Thyroid gland (tissue), 4 donors: ENCODE data around the gene WDR37. TPM values are rescaled to one million over a fixed set of nuclear protein-coding genes. Genes with fewer than 3 reads are reported as not detected.

Experiments used
- DNase-seq, 2 donors: peaks; one replicate each; pipeline ENCODE4 v3.0.0-alpha.2; 2019
- H3K27ac ChIP-seq, 3 donors: fragments of 200-600 bp; sonication (generic); 1 replicate in 2 of 3; 2 replicates in 1 of 3; pipeline ENCODE4 v1.5.1; 2016 to 2019; ENCODE audit warnings: mild to moderate bottlenecking in 1 of 3, moderate library complexity in 1 of 3
- H3K27me3 ChIP-seq: fragments of 200-600 bp; sonication (generic); one replicate; pipeline ENCODE4 v1.5.1; 2019
- H3K36me3 ChIP-seq, 2 donors: fragments of 200-600 bp; sonication (generic); one replicate each; pipeline ENCODE4 v1.5.1; 2016 to 2019
- H3K4me1 ChIP-seq, 2 donors: fragments of 200-600 bp; sonication (generic); one replicate each; pipeline ENCODE4 v1.5.1; 2017 to 2019
- H3K4me3 ChIP-seq, 3 donors: fragments of 200-600 bp; sonication (generic); replicated peaks in 1 of 3; 1 replicate in 2 of 3; 2 replicates in 1 of 3; pipeline ENCODE4 v1.5.1; 2016; ENCODE audit warnings: mild to moderate bottlenecking in 1 of 3
- H3K9me3 ChIP-seq: fragments of 200-600 bp; sonication (generic); one replicate; pipeline ENCODE4 v1.5.1; 2017
- CTCF ChIP-seq, 6 experiments: fragments of 200-600 bp in 3 of 6; fragments of 450-650 bp in 3 of 6; sonication (generic) in 3 of 6; IDR thresholded peaks; one replicate each; pipeline ENCODE4 v1.5.1; 2016 to 2019; ENCODE audit warnings: antibody characterized with exemption in 6 of 6, mild to moderate bottlenecking in 2 of 6, inconsistent platforms in 1 of 6, moderate library complexity in 1 of 6
- POLR2A ChIP-seq, 2 donors: fragments of 450-650 bp; IDR thresholded peaks; one replicate each; pipeline ENCODE4 v1.6.1; 2017; ENCODE audit warnings: antibody characterized with exemption in 2 of 2, mild to moderate bottlenecking in 2 of 2, moderate library complexity in 1 of 2
- WGBS, 2 donors: methylation state at CpG; one replicate each; pipeline ENCODE4 v1.1.5; 2017; 5-methylcytosine and 5-hydroxymethylcytosine counted together
- intact Hi-C: fragments of 100-400 bp; cut with DNase I; formaldehyde crosslinking; loops from one replicate; pipeline ENCODE4 v1.15.1; 2023
- total RNA-seq, 4 donors: library from RNA; depleted of rRNA; stranded (reverse); fragments of >200 nt; gene quantifications; one replicate each; pipeline ENCODE4 v1.2.3, GENCODE V29; 2016

Gene WDR37
- total RNA-seq, 4 donors from 2014 or later, result 15.2 to 26.3 (median 16.4) TPM

- DNase-seq, result no peak
- Histone ChIP-seq H3K4me3 (no peak overlapping the region), H3K9me3 (no peaks in the 10 kb centered on the region), H3K27ac (no peak overlapping the region), H3K27me3 (no peaks in the 10 kb centered on the region), H3K4me1 (no peaks in the 10 kb centered on the region), H3K36me3 (no peaks in the 10 kb centered on the region)
- WGBS, 2 donors, result 89 to 91% methylated on average over 20 of the region's 20 CpGs
- intact Hi-C loops, result no loop called here
- no peak for TF ChIP-seq CTCF (IDR thresholded peaks at IDR 0.05)
- no peak for TF ChIP-seq POLR2A (IDR thresholded peaks at IDR 0.05)
Observed at GRCh38 chr10:1179346-1180070, 123.3 kb downstream of the WDR37 start.

GRCh38 chr10:1180071-1180730 lies 124.0 kb downstream of the WDR37 start:
- TF ChIP-seq CTCF (IDR thresholded peaks at IDR 0.05) (no peak), POLR2A (IDR thresholded peaks at IDR 0.05) (no peak)
- no peak for DNase-seq
- WGBS, 2 donors, result 90 to 92% methylated on average over 10 to 13 of the region's 16 CpGs
- no peaks in the 10 kb centered on the region for H3K27me3 ChIP-seq
- no peaks in the 10 kb centered on the region for H3K36me3 ChIP-seq
- H3K9me3 ChIP-seq, result no peaks in the 10 kb centered on the region
- H3K27ac ChIP-seq, result no peak overlapping the region
- no peak overlapping the region for H3K4me3 ChIP-seq
- intact Hi-C loops, result no loop called here
- no peaks in the 10 kb centered on the region for H3K4me1 ChIP-seq

DNA sequence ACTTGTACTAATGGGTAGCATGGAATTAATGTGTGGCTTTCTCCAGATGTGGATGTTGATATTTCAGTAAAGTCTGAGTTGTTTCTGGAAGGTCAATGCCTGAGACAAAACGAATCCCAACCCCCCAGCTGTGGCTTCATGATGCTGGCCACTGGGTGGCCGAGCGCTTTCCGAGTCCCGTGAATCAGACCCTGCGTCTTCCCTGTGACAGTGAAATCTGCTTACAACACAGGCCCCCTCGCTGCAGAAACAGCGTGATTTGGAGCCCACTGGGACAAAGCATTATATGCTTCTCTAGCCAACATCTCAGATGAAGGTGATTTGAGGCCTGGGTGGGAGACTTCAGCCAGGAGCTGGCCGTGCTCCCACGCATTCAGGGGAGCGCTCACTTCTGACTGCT lies 124.7 kb downstream of the WDR37 start:
- Histone ChIP-seq H3K4me3 (no peak overlapping the region), H3K27me3 (no peaks in the 10 kb centered on the region), H3K4me1 (no peaks in the 10 kb centered on the region), H3K27ac (no peak overlapping the region), H3K9me3 (no peaks in the 10 kb centered on the region), H3K36me3 (no peaks in the 10 kb centered on the region)
- TF ChIP-seq POLR2A (IDR thresholded peaks at IDR 0.05) (no peak), CTCF (IDR thresholded peaks at IDR 0.05) (no peak)
- intact Hi-C loops, result no loop called here
- WGBS, 2 donors, result 78 to 79% methylated on average over 11 of the region's 11 CpGs
- no peak for DNase-seq

Other genes starting within 250 kb of the WDR37 start
- gene LARP4B, start 124.7 kb upstream of the WDR37 start, total RNA-seq, result 100 to 1,000 TPM in 1 of 4 donors, 10 to 100 TPM in 3; 68.6 to 113 (median 87.4) TPM
- 10 to 100 TPM; 12.0 to 24.6 (median 19.8) TPM for gene GTPBP4, start 68.0 kb upstream of the WDR37 start, total RNA-seq
- not detected for gene IDI2, start 30.5 kb upstream of the WDR37 start, total RNA-seq
- gene IDI1, start 7.3 kb upstream of the WDR37 start, total RNA-seq, result 10 to 100 TPM; 39.0 to 67.2 (median 41.5) TPM